Ovary (tissue), 3 donors: ENCODE measurements around the gene TOMM34.

ENCODE experiments used
- CTCF ChIP-seq, 3 donors: fragments of 450-650 bp in 2 of 3; fragments of 200-600 bp in 1 of 3; IDR thresholded peaks; one replicate each; pipeline versions ENCODE4 v1.5.1 to v1.8.0; 2016 to 2022; ENCODE audit warnings: antibody characterized with exemption in 3 of 3, mild to moderate bottlenecking in 1 of 3
- EP300 ChIP-seq: sonication (generic); formaldehyde crosslinking; IDR thresholded peaks from one replicate; pipeline ENCODE4 v1.6.1; 2017; ENCODE audit warnings: antibody characterized with exemption
- POLR2A ChIP-seq: fragments of 450-650 bp; IDR thresholded peaks from one replicate; pipeline ENCODE4 v1.6.1; 2017; ENCODE audit warnings: antibody characterized with exemption, mild to moderate bottlenecking, moderate library complexity
- donor health status: DM: no; HTN: no; CAD: no.

GRCh38 chr20:44917399-44917798 is 42.8 kb downstream of the TOMM34 start:
- TF ChIP-seq POLR2A (no peak), CTCF (IDR thresholded peaks at IDR 0.05) (no peak), EP300 (no peak)
